Measurements from ENCODE around the gene RNF113B.

RNF113B gene

GRCh38 chr13:98198683-98199082 is 21.6 kb upstream of the RNF113B start:
- TF ChIP-seq CTCF (IDR thresholded peaks at IDR 0.05; ENCODE audit: insufficient read depth, low read length), result no peak
- TF ChIP-seq SPI1 (IDR thresholded peaks at IDR 0.05; ENCODE audit: borderline replicate concordance, low read depth), result no peak
- TF ChIP-seq REST (IDR thresholded peaks at IDR 0.05; ENCODE audit: insufficient replicate concordance, low read depth), result no peak
- no peak for TF ChIP-seq GABPA (IDR thresholded peaks at IDR 0.05; ENCODE audit: low read depth)
- no peak for TF ChIP-seq POLR2AphosphoS5 (IDR thresholded peaks at IDR 0.05; ENCODE audit: low read depth)
- no peak overlapping the region for H3K27ac ChIP-seq (replicated peaks)
- H3K4me3 ChIP-seq (replicated peaks; ENCODE audit: insufficient read depth, low read length), result no peak overlapping the region
- H3K27me3 ChIP-seq (ENCODE audit: insufficient read depth, poor library complexity, severe bottlenecking), result no peaks in the 10 kb centered on the region
- no peak for DNase-seq (ENCODE audit: low read depth in 1 of 2, low spot score in 1 of 2)

- no peak for DNase-seq (ENCODE audit: low read depth in 1 of 2, low spot score in 1 of 2)
- Histone ChIP-seq H3K27me3 (ENCODE audit: insufficient read depth, poor library complexity, severe bottlenecking) (no peaks in the 10 kb centered on the region), H3K27ac (replicated peaks) (no peak overlapping the region), H3K4me3 (replicated peaks; ENCODE audit: insufficient read depth, low read length) (no peak overlapping the region)
- TF ChIP-seq CTCF (IDR thresholded peaks at IDR 0.05; ENCODE audit: insufficient read depth, low read length) (no peak), POLR2AphosphoS5 (IDR thresholded peaks at IDR 0.05; ENCODE audit: low read depth) (no peak), SPI1 (IDR thresholded peaks at IDR 0.05; ENCODE audit: borderline replicate concordance, low read depth) (no peak), GABPA (IDR thresholded peaks at IDR 0.05; ENCODE audit: low read depth) (no peak), REST (IDR thresholded peaks at IDR 0.05; ENCODE audit: insufficient replicate concordance, low read depth) (no peak)
Observed at GRCh38 chr13:98195054-98195791, 18.2 kb upstream of the RNF113B start.

GRCh38 chr13:98192008-98192407 is 14.9 kb upstream of the RNF113B start:
- TF ChIP-seq POLR2AphosphoS5 (IDR thresholded peaks at IDR 0.05; ENCODE audit: low read depth) (no peak), SPI1 (IDR thresholded peaks at IDR 0.05; ENCODE audit: borderline replicate concordance, low read depth) (no peak), GABPA (IDR thresholded peaks at IDR 0.05; ENCODE audit: low read depth) (no peak)
- Histone ChIP-seq H3K27me3 (ENCODE audit: insufficient read depth, poor library complexity, severe bottlenecking) (no peaks in the 10 kb centered on the region), H3K4me3 (replicated peaks; ENCODE audit: insufficient read depth, low read length) (no peak overlapping the region), H3K27ac (replicated peaks) (no peak overlapping the region)
- no peak for DNase-seq (ENCODE audit: low read depth in 1 of 2, low spot score in 1 of 2)

GRCh38 chr13:98190889-98191444 is 13.9 kb upstream of the RNF113B start:
- TF ChIP-seq POLR2AphosphoS5 (IDR thresholded peaks at IDR 0.05; ENCODE audit: low read depth) (no peak), CTCF (IDR thresholded peaks at IDR 0.05; ENCODE audit: insufficient read depth, low read length) (no peak), GABPA (IDR thresholded peaks at IDR 0.05; ENCODE audit: low read depth) (no peak), SPI1 (IDR thresholded peaks at IDR 0.05; ENCODE audit: borderline replicate concordance, low read depth) (no peak), REST (IDR thresholded peaks at IDR 0.05; ENCODE audit: insufficient replicate concordance, low read depth) (no peak)
- Histone ChIP-seq H3K27ac (replicated peaks) (no peak overlapping the region), H3K4me3 (replicated peaks; ENCODE audit: insufficient read depth, low read length) (no peak overlapping the region), H3K27me3 (ENCODE audit: insufficient read depth, poor library complexity, severe bottlenecking) (no peaks in the 10 kb centered on the region)
- no peak for DNase-seq (ENCODE audit: low read depth in 1 of 2, low spot score in 1 of 2)

Data from HL-60 (cell line).